Measurements from ENCODE around the gene ZDHHC22.

ZDHHC22 gene

GRCh38 chr14:77126461-77126990, 15.1 kb downstream of the ZDHHC22 start:
- no peak for DNase-seq (ENCODE audit: low spot score)

GRCh38 chr14:77125823-77126325, 15.7 kb downstream of the ZDHHC22 start:
- no peak for DNase-seq (ENCODE audit: low spot score)

GRCh38 chr14:77125281-77125801, 16.2 kb downstream of the ZDHHC22 start:
- DNase-seq (ENCODE audit: low spot score) = no peak

GRCh38 chr14:77124345-77125280, 17.0 kb downstream of the ZDHHC22 start:
- peak; percentile 70 for DNase-seq (ENCODE audit: low spot score)

DNA sequence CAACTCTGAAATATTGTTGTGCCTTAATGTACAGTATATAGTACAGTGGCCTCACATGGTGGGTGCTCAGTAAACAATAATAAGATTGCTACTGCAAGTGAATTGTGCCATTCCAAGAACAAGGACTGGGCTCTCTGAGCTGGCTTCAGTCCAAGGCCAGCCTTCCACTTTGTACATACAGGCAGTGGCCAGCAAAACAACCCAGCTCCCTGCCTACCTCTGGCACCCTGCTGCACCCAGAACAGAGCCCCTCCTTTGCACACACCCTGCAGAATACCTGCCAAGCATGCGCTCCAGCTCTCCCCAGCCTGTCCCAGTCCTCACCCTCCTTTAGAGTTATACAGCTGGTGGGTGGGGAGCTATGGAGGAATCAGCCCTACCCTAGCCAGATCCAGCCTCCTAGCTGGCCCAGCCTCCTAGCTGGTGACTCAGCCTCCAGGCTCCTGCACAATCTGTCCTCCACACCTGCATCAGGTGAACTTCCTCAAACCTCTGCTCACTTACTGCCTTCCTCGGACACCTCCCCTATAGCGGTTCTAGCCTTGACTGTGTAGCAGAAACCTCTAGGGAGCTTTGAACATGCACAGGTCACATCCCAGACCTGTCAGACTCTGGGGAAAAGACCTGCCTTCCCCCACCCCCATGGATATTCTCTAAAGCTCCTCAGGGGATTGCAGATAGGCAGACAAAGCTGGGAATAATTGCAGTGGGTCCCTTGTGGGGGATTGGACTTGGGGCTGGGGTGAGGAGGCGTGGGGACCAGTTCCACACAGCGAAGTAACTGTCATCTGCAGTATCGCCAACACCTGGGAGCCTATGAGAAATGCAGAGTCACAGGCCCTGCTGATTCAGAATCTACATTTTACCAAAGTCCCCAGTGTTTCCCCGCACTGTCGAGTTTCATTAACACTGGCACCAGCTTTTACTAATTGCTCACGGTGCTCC, 17.9 kb downstream of the ZDHHC22 start:
- DNase-seq (ENCODE audit: low spot score) = no peak

- DNase-seq (ENCODE audit: low spot score) = no peak
These were observed 19.0 kb downstream of the ZDHHC22 start for GRCh38 chr14:77122526-77123125.

DNA sequence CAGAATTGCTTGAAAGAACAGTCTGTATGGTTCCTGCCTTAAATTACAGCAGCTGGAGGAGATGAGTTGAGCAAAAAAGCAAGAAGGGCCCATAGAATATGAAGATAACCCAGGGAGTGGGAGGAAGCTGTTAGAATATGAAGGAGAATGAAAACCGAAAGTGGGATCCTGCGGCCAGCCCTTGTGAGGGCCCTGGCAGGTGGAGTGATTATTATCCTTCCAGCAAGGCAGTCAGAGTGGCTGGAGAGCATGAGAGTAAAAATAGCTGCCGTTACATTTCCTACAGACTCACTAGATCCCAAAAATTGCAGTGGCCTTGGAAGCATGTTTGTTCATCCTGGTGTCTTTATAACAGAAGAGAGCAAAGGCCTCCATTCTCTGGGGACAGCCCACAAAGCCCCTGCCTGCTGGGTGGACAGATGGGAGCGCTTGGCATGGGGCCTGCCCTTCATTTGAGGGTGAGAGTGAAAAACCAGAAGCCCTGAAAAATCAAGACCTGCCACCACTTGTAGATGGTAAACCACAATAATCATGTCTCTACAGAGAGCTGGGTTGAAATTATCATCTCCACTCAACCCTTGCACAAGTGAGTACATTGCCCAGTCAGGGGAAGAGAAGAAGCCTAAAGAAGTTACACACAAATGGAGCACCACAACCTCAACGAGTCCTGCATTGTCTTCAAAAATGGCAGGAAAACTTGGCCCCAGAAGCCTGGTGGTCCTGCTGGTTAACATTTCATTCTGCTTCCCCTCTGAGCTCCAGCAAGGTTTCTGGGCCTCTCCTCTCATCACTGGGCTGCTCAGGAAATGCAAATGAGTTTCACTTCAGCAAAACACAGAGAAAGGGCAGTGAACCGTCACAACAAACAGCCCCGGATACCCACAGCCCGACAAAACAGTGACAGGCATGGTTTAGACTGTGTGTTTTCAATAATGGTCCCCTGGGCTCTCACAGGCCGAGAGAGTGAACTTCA, 20.5 kb downstream of the ZDHHC22 start:
- DNase-seq (ENCODE audit: low spot score) = no peak

DNA sequence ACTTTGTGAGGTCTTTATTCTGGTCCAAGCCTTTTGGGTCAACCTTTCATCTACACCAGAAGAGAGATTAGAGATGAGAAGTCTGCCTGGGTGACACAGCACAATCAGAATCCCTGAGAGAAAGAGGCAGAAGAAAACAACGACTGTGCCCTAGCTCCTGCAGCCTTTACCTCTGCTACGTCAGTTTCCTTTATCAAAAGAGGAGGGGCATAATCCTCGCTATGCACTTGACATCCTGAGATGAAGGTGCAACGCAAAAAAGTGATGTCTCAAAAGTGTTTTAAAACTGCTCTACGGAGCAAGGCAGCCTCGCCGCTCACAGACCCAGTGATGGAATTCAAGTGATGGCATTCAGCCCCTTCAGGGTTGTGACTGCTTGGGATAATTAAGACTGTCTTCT, 21.7 kb downstream of the ZDHHC22 start:
- DNase-seq (ENCODE audit: low spot score) = no peak

- DNase-seq (ENCODE audit: low spot score) = no peak
These were observed 25.3 kb downstream of the ZDHHC22 start for GRCh38 chr14:77116172-77116817.

GRCh38 chr14:77114609-77115008, 27.0 kb downstream of the ZDHHC22 start:
- DNase-seq (ENCODE audit: low spot score) = no peak

- no peak for DNase-seq (ENCODE audit: low spot score)
These were observed 27.9 kb downstream of the ZDHHC22 start for GRCh38 chr14:77113644-77114043.

- no peak for DNase-seq (ENCODE audit: low spot score)
These were observed 30.6 kb downstream of the ZDHHC22 start for GRCh38 chr14:77111021-77111420.

DNA sequence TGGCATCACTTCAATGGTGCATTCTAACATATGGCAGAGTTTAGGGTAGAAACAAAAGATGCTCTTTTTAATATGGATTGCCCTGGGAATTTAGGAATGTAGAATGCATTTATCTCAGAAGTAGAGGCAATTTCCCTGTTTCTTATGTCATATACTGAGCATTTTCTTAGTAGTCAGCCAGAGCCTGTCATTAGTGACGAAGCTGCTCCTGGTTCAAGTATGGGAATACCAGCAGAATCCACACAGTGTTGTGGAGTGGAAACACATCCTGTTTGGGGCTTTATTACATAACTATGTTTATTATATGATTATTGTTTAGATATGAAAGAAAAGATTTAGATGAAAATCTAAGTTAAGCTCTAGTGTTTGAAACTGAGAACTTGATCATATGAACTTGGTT, 31.3 kb downstream of the ZDHHC22 start:
- no peak for DNase-seq (ENCODE audit: low spot score)

GRCh38 chr14:77109656-77110055, 31.9 kb downstream of the ZDHHC22 start:
- no peak for DNase-seq (ENCODE audit: low spot score)

DNA sequence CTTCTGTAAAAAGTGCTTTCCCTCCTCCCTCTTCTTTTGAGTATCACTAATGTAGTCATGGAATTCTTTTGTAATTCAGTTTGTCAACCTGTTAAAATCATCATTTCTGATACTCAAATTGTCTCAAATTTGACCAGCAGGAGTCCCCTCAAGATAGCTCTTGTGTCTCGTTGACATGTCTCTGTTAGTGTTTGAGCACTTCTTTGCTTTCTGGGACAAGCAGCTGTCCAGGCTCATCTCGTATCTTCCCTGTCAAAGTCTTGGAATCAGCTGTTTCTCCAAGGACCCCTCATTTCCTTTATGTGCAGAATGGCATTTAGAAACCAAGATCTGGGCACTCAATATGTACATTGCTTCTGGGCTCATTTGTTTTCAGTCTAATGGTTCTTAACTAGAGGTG, 32.8 kb downstream of the ZDHHC22 start:
- DNase-seq (ENCODE audit: low spot score) = no peak

DNA sequence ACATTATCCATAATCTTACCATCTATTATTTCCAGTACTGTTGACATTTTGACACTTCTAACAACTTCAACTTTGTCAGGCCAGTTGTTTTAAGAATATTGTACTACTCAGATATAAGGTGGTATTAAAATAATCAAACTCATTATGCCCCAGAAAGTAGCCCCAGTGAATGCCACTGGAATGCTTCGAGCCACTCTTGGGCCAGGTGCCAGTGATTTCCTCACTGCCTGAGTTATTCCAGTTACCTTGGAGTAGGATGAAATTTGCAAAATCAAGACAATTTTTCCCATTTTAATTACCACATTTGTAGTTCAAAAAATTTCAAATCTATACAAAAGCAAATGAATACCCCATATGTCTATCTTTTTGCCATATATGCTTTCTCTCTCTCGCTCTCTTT, 34.4 kb downstream of the ZDHHC22 start:
- no peak for DNase-seq (ENCODE audit: low spot score)

DNA sequence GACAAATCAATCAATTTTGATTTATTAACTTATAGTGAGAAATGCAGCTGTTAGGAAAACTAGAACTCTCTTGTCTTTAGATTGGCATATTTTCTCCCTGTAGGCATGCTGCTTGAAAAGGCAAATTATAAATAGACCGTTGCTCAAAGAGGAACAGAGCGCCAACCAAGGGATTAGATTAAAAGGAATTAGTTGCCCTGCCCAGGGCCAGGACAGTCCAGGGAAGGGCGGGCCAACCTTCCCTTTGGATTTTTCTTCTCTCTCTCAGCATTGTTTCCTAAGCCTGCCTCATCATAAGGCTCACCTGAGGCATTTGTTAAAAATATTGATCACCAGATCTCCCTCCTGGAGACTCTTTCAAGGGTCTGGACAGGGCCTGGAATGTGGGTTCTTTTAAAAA, 34.9 kb downstream of the ZDHHC22 start:
- no peak for DNase-seq (ENCODE audit: low spot score)

DNA sequence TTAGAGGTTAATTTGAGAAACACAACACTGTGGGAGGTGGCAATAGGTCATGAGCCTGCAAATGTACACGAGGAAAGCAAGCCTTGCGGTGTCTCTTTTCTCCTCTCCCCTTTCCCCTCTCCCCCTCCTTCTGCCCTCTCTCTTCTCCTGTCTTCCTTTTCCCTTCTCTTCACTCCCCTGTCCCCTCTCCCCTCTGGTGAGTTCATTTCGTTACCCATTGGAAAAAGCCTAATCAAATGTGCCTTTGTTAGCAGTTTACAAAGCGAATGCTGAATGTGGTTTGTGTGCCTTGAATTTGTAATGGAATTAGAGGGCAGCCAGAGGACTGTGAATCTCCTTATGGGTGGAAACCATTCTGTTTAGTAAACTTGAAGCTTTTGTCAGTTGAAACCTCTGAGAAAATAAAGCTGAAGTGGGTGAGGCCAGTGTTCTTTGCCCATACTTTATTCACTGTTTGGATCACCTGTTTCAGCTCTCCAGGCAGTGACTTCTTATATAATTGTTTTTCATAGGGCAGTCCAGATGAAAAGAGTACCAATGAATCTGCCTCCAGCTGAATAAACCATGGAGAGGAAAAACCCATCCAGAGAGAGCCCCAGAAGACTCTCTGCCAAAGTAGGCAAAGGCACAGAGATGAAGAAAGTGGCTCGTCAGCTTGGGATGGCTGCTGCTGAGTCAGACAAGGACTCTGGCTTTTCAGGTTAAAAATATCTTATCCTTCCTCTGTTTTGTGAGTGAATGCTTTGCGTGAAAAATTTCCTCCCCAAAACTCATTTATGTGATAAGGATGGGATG, 36.2 kb downstream of the ZDHHC22 start:
- DNase-seq (ENCODE audit: low spot score) = no peak

DNA sequence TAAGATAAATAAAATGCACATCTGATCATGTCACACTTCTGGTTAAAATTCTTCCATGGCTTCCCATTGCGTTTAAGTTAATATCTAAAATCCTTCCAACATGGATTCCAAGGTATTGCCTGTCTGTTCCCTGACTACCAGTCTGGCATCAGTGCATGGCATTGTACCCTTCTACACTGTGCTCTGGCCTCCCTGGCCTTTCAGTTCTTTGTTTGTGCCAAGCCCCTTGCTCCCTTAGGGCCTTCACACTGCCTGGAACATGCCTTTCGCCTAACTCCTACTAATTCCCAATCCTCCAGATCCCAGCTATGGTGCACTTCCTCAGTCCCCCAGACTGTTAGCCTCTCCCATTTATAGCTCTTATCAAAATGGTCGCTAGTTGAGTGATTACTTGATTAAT, 37.2 kb downstream of the ZDHHC22 start:
- no peak for DNase-seq (ENCODE audit: low spot score)

All from HuH-7 (cell line).